HepG2 (cell line): ENCODE results near the gene CCM2. TPM values are rescaled to one million over a fixed set of nuclear protein-coding genes. Genes with fewer than 3 reads are reported as not detected.

Experiments
- AFF4 ChIP-seq: sonication (generic); formaldehyde crosslinking; IDR thresholded peaks from 2 replicates; pipeline ENCODE4 v1.4.0; 2020; ENCODE audit warnings: missing genetic modification reagents
- ATF3 ChIP-seq: sonication (generic); formaldehyde crosslinking; IDR thresholded peaks from 2 replicates; pipeline ENCODE4 v1.4.0; 2020; ENCODE audit warnings: missing genetic modification reagents
- ELF1 ChIP-seq: sonication (generic); formaldehyde crosslinking; IDR thresholded peaks from 2 replicates; pipeline ENCODE4 v1.4.0; 2020; ENCODE audit warnings: missing genetic modification reagents
- KLF6 ChIP-seq: IDR thresholded peaks from 2 replicates; pipeline ENCODE4 v1.8.0; 2016; ENCODE audit warnings: missing biosample characterization, missing genetic modification reagents
- MEF2D ChIP-seq: sonication (generic); formaldehyde crosslinking; IDR thresholded peaks from 2 replicates; pipeline ENCODE4 v1.5.1; 2020; ENCODE audit warnings: mild to moderate bottlenecking, missing genetic modification reagents
- ZBTB7A ChIP-seq: sonication (generic); formaldehyde crosslinking; IDR thresholded peaks from 2 replicates; pipeline ENCODE4 v1.8.0; 2022; ENCODE audit warnings: mild to moderate bottlenecking, missing genetic modification reagents
- ZNF441 ChIP-seq: sonication (generic); formaldehyde crosslinking; IDR thresholded peaks from 2 replicates; pipeline ENCODE4 v1.7.0; 2021; ENCODE audit warnings: missing genetic modification reagents, borderline replicate concordance
- ZNF460 ChIP-seq: sonication (generic); formaldehyde crosslinking; IDR thresholded peaks from 2 replicates; pipeline ENCODE4 v1.5.1; 2020; ENCODE audit warnings: missing genetic modification reagents, mild to moderate bottlenecking, borderline replicate concordance
- ZNF557 ChIP-seq: sonication (generic); formaldehyde crosslinking; IDR thresholded peaks from 2 replicates; pipeline ENCODE4 v1.4.0; 2020; ENCODE audit warnings: missing genetic modification reagents
- ZNF569 ChIP-seq: sonication (generic); formaldehyde crosslinking; IDR thresholded peaks from 2 replicates; pipeline ENCODE4 v1.5.0; 2020; ENCODE audit warnings: mild to moderate bottlenecking, missing genetic modification reagents, moderate library complexity, borderline replicate concordance
- ZNF646 ChIP-seq: sonication (generic); formaldehyde crosslinking; IDR thresholded peaks from 2 replicates; pipeline ENCODE4 v1.9.0; 2021; ENCODE audit warnings: mild to moderate bottlenecking, missing genetic modification reagents
- polyA plus RNA-seq, 8 experiments: library from polyadenylated mRNA; depleted of rRNA in 3 of 8; stranded (reverse) in 7 of 8; unstranded in 1 of 8; fragments of >200 nt; fragmentation: Illumina TruSeq in 4 of 8; extraction: Trizol in 4 of 8; gene quantifications; 2 replicates each; pipeline versions ENCODE4 v1.2.1 to v1.2.3, GENCODE V29; 2011 to 2016; ENCODE audit warnings: low read depth in 4 of 8, missing spikeins in 1 of 8, mixed read lengths in 1 of 8; ENCODE audit not compliant: insufficient read depth in 1 of 8
- total RNA-seq, 5 experiments: library from RNA; depleted of rRNA; stranded (reverse); fragments of >200 nt; fragmentation: Illumina TruSeq; extraction: Trizol; gene quantifications; 2 replicates each; pipeline ENCODE4 v1.2.3, GENCODE V29; 2016; ENCODE audit warnings: low read depth in 1 of 5

CCM2 gene
- total and polyA plus RNA-seq, 2 of the 13 experiments (the other 11 are each of a cell fraction or from before 2014, with no cell fraction given), result 13.7 to 15.8 TPM

GRCh38 chr7:45017253-45017652 is 17.3 kb downstream of the CCM2 start (continued):
- TF ChIP-seq ZNF646 (CRISPR knock-in tag) (no peak), ZNF557 (no peak), ZNF460 (no peak), ZNF441 (no peak), ELF1 (CRISPR knock-in tag) (no peak), MEF2D (no peak), AFF4 (no peak), ZNF569 (CRISPR knock-in tag) (no peak), ATF3 (CRISPR knock-in tag) (no peak), ZBTB7A (CRISPR knock-in tag) (no peak), KLF6 (no peak)
